ENCODE data around the gene GPR84. TPM values are rescaled to one million over a fixed set of nuclear protein-coding genes. Genes with fewer than 3 reads are reported as not detected.

The GPR84 gene
- total RNA-seq, 1 donor from 2014 or later: not detected

DNA sequence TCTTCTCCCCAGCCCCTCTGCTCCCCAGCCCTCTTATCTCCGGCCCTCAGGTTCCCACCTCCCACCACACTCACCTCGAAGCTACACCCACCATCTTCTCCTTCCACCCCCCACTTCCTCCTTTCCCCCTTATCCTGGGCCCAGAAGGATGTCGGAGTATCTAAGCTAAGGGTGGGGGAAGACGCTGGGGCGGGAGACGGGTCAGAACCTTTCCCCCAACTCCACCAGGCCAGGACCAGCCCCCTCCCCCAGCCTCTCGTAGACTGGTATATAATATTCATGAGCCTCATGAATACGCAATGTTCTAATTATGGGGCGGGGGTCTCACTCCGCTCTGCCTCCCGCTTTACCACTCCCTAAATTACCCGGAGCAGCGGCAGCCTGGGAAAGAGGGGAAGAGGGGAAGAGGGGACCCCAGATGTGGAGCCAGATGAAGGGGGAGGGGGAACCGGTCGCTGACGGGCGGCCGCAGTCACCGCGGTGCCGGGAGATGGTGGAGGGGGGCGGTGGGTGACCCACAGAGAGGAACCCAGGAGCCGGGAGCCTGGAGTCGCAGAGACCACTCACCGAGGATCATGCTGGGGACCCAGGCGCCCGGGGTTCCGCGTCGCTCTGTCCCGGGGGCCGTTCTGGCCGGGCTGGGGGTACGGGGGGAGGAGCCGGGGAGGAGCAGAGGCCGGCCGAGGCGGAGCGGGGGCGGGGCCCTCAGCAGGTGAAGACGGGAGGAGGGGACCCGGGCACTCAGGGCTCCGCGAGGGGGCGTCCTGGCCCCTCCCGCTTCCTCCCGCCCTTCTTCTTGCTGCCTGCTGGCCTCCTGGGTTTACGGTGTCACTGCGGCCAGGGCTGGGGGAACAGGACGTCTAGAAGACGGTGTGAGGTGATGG is 26.6 kb upstream of the GPR84 start:
- TF ChIP-seq, protein P1, sequence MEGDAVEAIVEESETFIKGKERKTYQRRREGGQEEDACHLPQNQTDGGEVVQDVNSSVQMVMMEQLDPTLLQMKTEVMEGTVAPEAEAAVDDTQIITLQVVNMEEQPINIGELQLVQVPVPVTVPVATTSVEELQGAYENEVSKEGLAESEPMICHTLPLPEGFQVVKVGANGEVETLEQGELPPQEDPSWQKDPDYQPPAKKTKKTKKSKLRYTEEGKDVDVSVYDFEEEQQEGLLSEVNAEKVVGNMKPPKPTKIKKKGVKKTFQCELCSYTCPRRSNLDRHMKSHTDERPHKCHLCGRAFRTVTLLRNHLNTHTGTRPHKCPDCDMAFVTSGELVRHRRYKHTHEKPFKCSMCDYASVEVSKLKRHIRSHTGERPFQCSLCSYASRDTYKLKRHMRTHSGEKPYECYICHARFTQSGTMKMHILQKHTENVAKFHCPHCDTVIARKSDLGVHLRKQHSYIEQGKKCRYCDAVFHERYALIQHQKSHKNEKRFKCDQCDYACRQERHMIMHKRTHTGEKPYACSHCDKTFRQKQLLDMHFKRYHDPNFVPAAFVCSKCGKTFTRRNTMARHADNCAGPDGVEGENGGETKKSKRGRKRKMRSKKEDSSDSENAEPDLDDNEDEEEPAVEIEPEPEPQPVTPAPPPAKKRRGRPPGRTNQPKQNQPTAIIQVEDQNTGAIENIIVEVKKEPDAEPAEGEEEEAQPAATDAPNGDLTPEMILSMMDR (conservative IDR thresholded peaks at IDR 0.05): peak; percentile 22
- peaks cover 53% of the 10 kb centered on the region for H3K4me1 Mint-ChIP-seq (ENCODE audit: unreplicated experiment)
- H3K36me3 Mint-ChIP-seq: no peaks in the 10 kb centered on the region
- peak overlapping the region; percentile 92 for H3K4me3 Mint-ChIP-seq
- no peaks in the 10 kb centered on the region for H3K9me3 Mint-ChIP-seq
- H3K27ac Mint-ChIP-seq: no peak overlapping the region
- no peaks in the 10 kb centered on the region for H3K27me3 Mint-ChIP-seq
- no peak for DNase-seq (ENCODE audit: extremely low spot score, unreplicated experiment)

DNA sequence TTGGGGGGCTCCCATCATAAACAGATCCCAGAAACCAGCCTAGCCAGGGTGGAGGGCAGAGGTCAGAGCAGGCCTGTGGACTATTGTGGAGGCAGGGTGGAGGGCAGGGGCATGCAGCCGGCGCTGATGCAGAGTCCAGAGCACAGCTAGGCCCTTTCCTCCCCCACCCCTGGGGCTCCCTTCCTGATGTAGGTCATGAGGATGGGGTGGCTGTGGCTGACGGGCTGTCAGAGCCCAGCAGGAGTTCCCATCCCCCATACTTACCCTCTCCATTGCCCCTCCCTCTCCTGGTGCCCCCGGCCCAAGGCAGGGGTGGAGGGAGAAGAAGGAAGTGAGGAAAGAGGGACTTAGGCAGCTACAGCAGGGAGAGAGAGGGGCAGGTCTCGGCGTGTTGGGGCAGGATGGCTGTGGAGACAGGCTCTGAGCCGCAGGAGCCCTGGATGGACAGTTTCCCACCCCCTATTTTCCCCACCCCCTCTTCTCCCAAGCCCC is 25.9 kb upstream of the GPR84 start:
- H3K27me3 Mint-ChIP-seq: no peaks in the 10 kb centered on the region
- DNase-seq (ENCODE audit: extremely low spot score, unreplicated experiment): no peak
- H3K9me3 Mint-ChIP-seq: no peaks in the 10 kb centered on the region
- H3K4me1 Mint-ChIP-seq (ENCODE audit: unreplicated experiment): peaks cover 57% of the 10 kb centered on the region
- peak overlapping the region; percentile 92 for H3K4me3 Mint-ChIP-seq
- H3K36me3 Mint-ChIP-seq: no peaks in the 10 kb centered on the region
- TF ChIP-seq, protein P1 (conservative IDR thresholded peaks at IDR 0.05): no peak
- H3K27ac Mint-ChIP-seq: peak overlapping the region; percentile 72

DNA sequence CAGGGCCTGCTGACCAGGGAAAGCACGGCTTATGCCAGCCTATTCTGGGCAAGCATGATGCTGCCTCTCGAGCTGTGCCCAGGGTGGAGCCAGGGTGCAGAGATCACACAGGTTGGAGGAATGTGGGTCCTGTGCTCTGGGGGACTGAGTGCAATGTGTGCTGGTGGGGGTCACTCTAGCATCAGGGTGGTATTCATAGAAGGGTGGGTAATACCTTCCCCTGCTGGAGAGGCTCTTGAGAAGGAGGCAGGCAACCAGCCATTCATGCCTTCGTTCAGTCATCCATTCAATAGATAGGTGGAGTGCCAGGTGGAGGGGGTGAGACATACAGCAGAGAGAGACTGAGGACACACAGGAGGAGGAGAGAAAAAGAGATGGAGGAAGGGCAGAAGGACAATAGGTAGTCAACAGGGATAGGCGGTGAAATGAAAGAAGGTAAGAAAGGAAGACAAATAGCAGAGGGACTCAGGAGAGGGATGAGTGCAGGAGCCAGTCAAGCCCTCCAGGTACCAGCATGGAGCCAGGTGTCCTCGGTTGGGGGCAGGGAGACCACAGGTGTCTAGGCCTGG is 25.4 kb upstream of the GPR84 start:
- TF ChIP-seq, protein P1 (conservative IDR thresholded peaks at IDR 0.05): no peak
- Mint-ChIP-seq H3K4me1 (ENCODE audit: unreplicated experiment) (peaks cover 62% of the 10 kb centered on the region), H3K27ac (peak overlapping the region; percentile 72), H3K36me3 (no peaks in the 10 kb centered on the region), H3K9me3 (no peaks in the 10 kb centered on the region), H3K27me3 (no peaks in the 10 kb centered on the region), H3K4me3 (peak overlapping the region; percentile 92)
- DNase-seq (ENCODE audit: extremely low spot score, unreplicated experiment): no peak

DNA sequence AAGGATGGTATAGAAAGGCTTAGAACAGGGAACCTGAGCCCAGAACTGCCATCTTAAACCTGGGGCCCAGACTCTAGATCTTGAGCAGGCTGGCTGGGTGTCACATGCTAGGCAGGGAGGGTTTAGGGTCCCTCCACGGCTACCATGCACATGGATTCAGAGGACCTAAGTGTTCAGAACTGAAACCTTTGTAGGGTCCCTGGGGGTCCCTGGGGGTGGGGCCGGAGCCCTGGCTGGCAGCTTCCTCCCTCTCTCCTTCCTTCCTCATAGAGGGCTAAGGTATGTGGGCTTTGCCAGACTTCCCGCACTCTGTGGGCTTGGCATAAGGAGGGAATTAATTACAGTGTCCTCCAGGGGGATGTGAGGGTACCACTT is 24.8 kb upstream of the GPR84 start:
- Mint-ChIP-seq H3K36me3 (peaks cover under 1% of the 10 kb centered on the region), H3K4me1 (ENCODE audit: unreplicated experiment) (peaks cover 66% of the 10 kb centered on the region), H3K9me3 (no peaks in the 10 kb centered on the region), H3K27me3 (no peaks in the 10 kb centered on the region), H3K4me3 (peak overlapping the region; percentile 92), H3K27ac (peak overlapping the region; percentile 94)
- no peak for DNase-seq (ENCODE audit: extremely low spot score, unreplicated experiment)
- TF ChIP-seq, protein P1 (conservative IDR thresholded peaks at IDR 0.05): no peak

DNA sequence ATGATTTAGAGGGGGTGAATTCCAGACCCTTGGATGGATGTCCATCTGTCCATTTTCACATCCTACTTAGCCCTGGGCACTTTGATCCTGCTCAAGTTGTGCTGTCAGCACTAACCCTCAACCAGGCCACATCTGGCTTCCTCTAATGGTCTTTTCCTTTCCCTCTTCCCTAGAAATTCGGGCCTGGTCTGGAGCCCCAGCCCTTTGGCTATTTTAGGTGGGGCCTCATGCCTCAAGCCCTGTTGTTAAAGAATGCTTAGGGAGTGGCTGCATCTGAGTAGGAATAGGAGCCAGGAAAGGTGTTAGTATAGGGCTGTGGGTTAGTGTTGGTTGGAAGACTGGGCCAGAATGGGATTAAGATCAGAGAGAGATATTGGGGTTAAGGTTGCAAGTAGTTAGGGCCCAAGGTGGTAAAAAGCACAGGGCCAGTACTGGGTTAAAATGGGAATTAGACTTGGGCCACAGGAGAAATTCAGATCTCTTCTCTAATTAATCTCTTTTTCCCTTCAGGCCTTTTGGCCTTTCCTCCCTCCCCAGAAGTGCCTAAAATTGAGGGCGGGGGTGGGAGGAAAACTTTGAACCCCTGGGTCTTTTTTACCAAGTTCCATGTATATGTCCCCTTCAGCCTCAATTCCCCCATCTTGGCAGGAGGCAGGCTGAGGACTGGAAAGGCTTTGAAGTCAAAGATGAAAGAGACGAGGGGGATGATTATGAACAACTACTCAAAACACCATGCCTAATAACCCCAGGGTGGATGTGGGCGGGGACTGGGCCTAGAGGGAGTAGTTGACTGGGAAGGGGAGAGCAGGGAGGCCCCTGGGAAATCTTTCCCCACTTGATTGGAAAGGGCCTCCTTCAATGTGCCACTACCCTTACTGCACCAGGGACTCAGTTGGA is 24.2 kb upstream of the GPR84 start:
- Mint-ChIP-seq H3K4me3 (peak overlapping the region; percentile 92), H3K36me3 (peaks cover 4% of the 10 kb centered on the region), H3K9me3 (no peaks in the 10 kb centered on the region)

More for the DNA sequence above, 24.2 kb upstream of the GPR84 start:
- no peak for DNase-seq (ENCODE audit: extremely low spot score, unreplicated experiment)
- H3K27me3 Mint-ChIP-seq: no peaks in the 10 kb centered on the region
- TF ChIP-seq, protein P1 (conservative IDR thresholded peaks at IDR 0.05): no peak
- H3K4me1 Mint-ChIP-seq (ENCODE audit: unreplicated experiment): peaks cover 64% of the 10 kb centered on the region
- H3K27ac Mint-ChIP-seq: peak overlapping the region; percentile 94
